EL (cell line): ENCODE data around the gene TPPP3.

Experiments used
- DNase-seq: peaks from one replicate; pipeline ENCODE4 v3.0.0-alpha.2; 2016

Gene TPPP3

GRCh38 chr16:67393111-67393787 is at the start of gene TPPP3:
TSS of gene TPPP3 (minus strand) at chr16:67393498. CDS start at chr16:67391111, 2,387 bp downstream.
- DNase-seq = peak; percentile 78

DNA sequence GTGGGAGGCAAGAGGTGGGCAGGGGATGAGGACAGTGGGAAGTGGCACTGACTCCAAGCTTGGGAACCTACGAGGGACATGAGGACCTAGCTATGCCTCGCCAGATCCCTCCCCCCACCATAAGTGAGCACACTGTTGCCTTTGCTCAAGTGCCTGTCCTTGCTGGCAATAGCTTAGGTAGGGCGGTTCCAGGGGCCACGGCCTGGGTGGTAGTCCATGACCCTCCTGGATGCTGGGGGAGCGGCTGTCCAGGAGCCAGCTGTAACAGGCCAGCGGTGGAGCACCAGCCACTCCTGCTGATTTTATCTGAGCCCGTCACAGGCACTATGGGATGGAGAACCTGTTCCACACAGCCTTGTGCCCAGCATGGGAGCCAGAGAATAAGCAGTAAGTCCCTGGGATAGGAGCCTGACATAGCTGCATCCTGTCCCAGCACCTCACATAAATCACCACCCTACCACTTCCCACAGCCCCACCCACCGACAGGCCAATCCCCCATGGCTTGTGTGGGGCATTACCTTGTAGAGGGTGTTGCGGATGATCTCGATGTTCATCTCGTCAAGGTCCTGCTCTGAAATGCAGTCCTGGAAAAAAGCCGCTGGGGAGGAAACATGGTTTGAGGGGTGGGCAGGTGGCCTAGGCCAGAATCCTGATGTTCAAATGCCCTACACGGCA is 49.4 kb upstream of the TPPP3 start:
- no peak for DNase-seq

GRCh38 chr16:67441907-67442306 is 48.6 kb upstream of the TPPP3 start:
- DNase-seq = no peak

DNA sequence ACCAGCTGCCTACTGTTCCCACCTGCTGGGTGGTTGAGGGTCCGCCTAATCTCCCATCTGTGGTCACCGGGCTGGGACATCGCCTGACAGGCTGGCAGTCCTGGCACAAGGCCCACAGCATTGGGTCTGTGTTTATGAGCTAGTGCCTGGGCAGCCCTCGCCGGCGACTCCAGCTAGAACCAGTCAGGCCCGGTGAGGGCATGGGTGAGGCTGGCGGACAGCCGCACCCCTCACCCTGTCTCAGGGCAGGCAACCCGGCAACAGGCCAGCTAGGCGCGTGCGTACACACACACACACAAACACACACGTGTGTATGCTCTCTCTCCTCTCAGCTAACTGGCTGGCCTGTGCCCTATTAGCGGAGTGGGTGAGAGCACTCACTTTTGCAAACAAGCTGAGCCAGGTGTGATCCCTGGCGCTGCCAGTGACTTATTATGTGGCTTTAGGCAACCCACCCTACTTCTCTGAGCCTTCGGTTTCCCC is 48.0 kb upstream of the TPPP3 start:
- no peak for DNase-seq

- no peak for DNase-seq
Observed at GRCh38 chr16:67438824-67439393, 45.6 kb upstream of the TPPP3 start.

DNA sequence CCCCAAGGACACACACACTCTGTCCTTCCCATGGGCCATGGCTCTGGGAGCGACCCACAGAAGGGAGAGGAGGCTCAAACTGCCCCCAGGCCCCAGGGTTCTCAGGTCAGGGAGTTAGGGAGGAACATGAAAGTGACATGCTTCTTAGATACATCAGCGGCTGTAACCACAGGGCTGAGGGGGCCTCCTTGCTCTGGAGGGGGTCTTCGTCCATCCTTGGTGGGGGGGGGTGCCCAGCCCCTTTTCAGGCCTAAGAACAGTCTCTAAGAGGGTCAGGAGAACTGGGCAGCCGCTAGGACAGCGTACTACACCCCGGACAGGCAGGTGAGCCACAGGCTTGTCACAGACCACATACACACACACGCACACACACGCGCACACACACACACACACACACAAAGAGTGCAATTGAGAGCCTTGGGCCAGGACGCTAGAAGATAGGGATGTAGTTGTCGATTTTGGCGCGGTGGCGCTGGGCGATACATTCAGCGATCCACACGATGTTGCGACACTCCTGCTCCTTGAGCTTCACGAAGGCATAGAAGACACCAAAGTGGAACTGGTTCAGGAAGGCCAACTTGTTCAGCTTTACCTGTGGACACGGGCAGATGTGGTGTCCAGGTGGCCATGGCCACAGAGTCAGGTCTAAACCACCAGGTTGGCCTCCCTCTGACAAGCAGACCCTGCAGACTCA is 44.9 kb upstream of the TPPP3 start:
- DNase-seq = no peak

DNA sequence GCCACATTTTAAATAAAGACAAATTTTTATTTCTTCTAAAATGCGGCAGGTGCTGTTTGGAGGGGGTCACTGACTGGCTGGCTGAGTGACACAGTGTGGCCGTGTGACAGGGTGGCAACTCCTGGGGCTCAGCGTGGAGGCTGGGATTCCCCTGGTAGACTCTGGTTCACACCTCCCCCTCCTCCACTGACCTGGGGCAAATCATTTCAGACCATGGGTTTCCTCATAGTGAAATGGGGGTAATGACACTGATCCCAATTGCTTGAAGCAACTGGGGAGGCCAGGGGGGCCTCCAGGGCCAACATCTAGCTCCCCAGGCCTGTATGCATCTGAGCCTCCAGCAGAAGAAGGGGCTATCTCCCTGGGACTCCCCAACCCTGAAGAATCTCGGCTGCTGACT is 44.2 kb upstream of the TPPP3 start:
- no peak for DNase-seq

DNA sequence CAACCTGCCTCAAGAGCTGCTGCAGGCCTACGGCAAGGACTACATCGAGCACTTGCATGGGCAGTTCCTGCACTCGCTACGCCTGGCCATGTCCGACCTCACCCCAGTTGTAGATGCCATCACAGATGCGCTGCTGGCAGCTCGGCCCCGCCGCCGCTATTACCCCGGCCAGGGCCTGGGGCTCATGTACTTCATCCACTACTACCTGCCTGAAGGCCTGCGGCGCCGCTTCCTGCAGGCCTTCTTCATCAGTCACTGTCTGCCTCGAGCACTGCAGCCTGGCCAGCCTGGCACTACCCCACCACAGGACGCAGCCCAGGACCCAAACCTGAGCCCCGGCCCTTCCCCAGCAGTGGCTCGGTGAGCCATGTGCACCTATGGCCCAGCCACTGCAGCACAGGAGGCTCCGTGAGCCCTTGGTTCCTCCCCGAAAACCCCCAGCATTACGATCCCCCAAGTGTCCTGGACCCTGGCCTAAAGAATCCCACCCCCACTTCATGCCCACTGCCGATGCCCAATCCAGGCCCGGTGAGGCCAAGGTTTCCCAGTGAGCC is 43.4 kb upstream of the TPPP3 start:
- no peak for DNase-seq

DNA sequence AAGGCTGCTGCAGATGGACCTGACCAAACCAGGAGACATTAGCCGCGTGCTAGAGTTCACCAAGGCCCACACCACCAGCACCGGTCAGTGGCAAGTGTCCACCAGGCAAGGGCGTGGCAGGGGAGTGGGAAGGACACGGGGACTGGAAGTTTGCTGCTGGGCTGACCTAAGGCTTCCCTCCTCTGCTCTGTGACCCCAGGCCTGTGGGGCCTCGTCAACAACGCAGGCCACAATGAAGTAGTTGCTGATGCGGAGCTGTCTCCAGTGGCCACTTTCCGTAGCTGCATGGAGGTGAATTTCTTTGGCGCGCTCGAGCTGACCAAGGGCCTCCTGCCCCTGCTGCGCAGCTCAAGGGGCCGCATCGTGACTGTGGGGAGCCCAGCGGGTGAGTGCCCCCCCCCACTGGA is 42.5 kb upstream of the TPPP3 start:
- no peak for DNase-seq

- no peak for DNase-seq
Observed at GRCh38 chr16:67433131-67433719, 39.9 kb upstream of the TPPP3 start.

DNA sequence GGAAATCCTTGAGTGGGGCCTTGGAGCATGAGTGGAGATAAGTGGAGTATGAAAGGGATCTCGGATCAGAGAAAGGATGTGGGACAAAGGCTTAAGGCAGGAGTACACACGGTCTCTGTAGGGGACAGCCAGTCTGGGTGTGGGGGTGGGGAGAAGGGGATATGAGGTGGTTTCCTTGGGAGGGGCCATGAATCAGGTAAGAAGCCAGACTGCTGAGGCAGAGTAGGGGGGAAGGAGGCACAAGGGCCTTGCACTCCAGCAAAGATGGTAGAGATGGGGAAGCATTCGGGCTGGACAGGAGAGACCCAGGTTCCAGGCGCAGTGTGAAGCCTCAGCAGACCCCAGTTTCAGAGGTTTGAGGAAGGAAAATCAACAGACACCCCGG is 39.2 kb upstream of the TPPP3 start:
- no peak for DNase-seq

- no peak for DNase-seq
Observed at GRCh38 chr16:67431775-67432505, 38.6 kb upstream of the TPPP3 start.

DNA sequence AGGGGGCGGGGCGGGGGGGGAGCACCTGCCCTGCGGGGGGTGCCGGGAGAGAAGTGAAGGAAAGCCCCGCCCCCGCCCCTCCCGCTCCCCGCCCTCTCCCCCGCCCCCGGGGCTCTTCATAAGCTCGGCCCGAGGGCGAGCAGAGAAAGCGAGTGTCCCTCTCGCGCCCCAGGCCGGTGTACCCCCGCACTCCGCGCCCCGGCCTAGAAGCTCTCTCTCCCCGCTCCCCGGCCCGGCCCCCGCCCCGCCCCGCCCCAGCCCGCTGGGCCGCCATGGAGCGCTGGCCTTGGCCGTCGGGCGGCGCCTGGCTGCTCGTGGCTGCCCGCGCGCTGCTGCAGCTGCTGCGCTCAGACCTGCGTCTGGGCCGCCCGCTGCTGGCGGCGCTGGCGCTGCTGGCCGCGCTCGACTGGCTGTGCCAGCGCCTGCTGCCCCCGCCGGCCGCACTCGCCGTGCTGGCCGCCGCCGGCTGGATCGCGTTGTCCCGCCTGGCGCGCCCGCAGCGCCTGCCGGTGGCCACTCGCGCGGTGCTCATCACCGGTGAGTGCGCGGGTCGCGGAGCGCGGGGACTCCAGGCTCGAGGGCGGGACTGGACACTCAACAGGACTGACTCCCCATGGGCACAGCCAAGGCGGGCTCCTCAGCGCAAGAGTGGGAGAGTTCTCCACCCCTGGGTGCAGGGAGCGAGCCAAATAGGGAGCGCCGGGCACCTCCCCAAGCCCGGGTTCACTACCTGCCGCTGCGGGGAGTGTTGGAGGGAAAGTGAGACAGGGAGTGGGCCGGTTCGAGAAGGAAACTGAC is 37.9 kb upstream of the TPPP3 start, which contains the start of gene HSD11B2:
Gene HSD11B2 (plus strand): TSS at position 145 of the 798 bp plus-strand sequence. CDS start 128 bp downstream, at position 273.
- peak; percentile 68 for DNase-seq

DNA sequence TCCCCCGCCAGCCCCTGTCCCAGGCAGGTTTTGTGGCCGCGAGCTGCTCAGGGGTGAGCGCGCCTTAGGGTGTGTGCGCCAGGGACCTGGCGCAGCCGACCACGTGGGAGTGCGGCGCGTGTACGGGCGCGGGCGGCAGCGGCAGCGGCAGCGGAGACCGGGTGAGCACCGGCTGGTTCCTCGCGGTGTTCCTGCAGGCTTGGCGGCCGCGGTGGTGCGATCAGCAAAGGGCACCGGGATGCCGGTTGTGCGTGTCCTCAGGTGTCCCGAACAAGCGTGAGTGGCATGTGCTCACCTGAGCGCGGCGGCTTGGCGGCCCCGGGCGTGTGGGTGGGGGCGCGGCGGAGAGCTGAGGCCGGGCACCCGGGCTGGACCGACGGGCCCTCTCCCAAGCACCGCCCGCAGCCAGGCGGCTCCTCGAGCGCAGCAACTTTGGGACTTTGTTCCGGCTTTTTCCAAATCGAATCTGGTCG is 37.2 kb upstream of the TPPP3 start:
- no peak for DNase-seq

- no peak for DNase-seq
Observed at GRCh38 chr16:67429799-67430503, 36.7 kb upstream of the TPPP3 start.

DNA sequence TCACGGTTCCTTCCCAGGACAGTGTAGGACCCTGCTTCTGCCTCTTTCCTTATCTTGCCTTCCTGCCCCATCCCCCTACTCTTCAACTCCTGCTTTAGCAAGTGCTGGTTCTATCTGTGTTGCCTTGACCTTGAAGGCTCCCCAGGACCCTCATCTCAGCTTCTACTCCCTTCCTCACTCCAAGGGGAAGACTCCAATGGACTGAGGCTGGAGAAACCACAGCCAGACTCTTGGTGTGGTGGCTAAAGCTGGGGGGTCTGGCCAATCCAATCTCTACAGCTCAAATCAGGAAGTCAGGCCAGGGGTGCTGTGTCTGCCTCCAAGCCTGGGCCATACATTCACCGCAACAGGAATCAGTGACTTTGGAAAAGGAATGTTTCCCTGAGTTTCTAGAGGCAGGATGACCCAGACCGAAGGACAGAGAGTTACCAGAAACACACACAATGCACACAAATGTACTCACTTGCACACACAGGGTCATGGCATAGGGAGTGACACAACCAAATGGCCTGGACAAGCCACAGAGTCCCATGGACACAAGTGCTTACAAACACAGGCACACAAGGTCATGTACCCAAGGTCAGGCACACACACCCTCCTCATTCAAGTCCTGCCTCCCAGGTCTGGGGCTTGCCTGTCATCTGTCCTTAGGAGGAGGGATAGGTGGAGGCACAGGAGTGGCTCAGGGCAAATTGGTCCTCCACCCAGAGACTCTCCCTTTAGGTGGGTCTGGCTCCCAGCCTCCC is 35.9 kb upstream of the TPPP3 start:
- no peak for DNase-seq

- peak; percentile 64 for DNase-seq
Observed at GRCh38 chr16:67428146-67428731, 34.9 kb upstream of the TPPP3 start.

DNA sequence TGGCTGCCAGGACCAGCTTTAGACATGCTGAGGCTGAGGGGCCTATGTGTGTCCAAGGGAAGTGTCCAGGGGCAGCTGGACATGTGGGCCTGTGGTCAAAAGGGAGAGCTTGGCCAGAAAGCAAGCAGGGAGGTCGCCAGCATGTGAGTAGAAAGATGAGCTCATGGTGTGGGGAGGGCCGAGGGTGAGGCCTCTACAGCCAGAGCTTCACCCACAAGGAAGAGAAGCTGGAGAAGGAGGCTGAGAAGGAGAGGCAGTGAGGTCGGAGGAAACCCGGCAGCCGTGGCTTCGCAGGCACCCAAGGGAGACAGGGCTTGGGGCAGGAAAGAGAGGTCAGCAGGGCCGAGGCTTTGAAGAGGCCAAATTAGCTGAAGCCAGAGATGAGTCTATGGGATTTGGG is 33.7 kb upstream of the TPPP3 start:
- no peak for DNase-seq

- DNase-seq = no peak
Observed at GRCh38 chr16:67426022-67426421, 32.7 kb upstream of the TPPP3 start.
